ENCODE results near the gene CCDC102A. TPM values are rescaled to one million over a fixed set of nuclear protein-coding genes. Genes with fewer than 3 reads are reported as not detected.

Gene CCDC102A
- total RNA-seq, 1 experiment from 2014 or later: 4.1 TPM

- Mint-ChIP-seq H3K27me3 (ENCODE audit: insufficient read depth, unreplicated experiment) (no peaks in the 10 kb centered on the region), H3K9me3 (ENCODE audit: unreplicated experiment) (no peaks in the 10 kb centered on the region), H3K4me3 (ENCODE audit: unreplicated experiment) (no peak overlapping the region), H3K36me3 (ENCODE audit: insufficient read depth, unreplicated experiment) (peaks cover 6% of the 10 kb centered on the region), H3K27ac (ENCODE audit: low read depth, unreplicated experiment) (no peak overlapping the region), H3K4me1 (ENCODE audit: insufficient read depth, unreplicated experiment) (no peaks in the 10 kb centered on the region)
- ChIA-PET CTCF (interaction anchor here (0.7 to 1.0 kb wide), 2 partner anchors 18 to 55 kb away, joined by 3 to 5 read pairs; no protein-coding TSS in a partner anchor), POLR2A (no interaction called here)
- DNase-seq (ENCODE audit: unreplicated experiment): no peak
- intact Hi-C loops (cut with micrococcal nuclease): no loop called here
- BruUV-seq (replicated peaks): no TSS peak
- TF ChIP-seq CTCF (IDR thresholded peaks at IDR 0.05; ENCODE audit: unreplicated experiment): peak; percentile 52
These were observed 60.5 kb downstream of the CCDC102A start for GRCh38 chr16:57475711-57476339.

- peaks cover 14% of the 10 kb centered on the region for H3K36me3 Mint-ChIP-seq (ENCODE audit: insufficient read depth, unreplicated experiment)
- POLR2A ChIA-PET: no interaction called here
- no peak for DNase-seq (ENCODE audit: unreplicated experiment)
- no TSS peak for BruUV-seq (replicated peaks)
- CTCF ChIA-PET: interaction anchor here (0.6 to 1.3 kb wide), 6 partner anchors 10 to 174 kb away, joined by 3 to 8 read pairs (median 4); partner anchors contain the start of gene POLR2C
- H3K27ac Mint-ChIP-seq (ENCODE audit: low read depth, unreplicated experiment): no peak overlapping the region
- intact Hi-C loops (cut with micrococcal nuclease): no loop called here
- no peak overlapping the region for H3K4me3 Mint-ChIP-seq (ENCODE audit: unreplicated experiment)
- H3K4me1 Mint-ChIP-seq (ENCODE audit: insufficient read depth, unreplicated experiment): no peaks in the 10 kb centered on the region
- no peak for TF ChIP-seq CTCF (IDR thresholded peaks at IDR 0.05; ENCODE audit: unreplicated experiment)
- H3K9me3 Mint-ChIP-seq (ENCODE audit: unreplicated experiment): no peaks in the 10 kb centered on the region
- H3K27me3 Mint-ChIP-seq (ENCODE audit: insufficient read depth, unreplicated experiment): no peaks in the 10 kb centered on the region
These were observed 61.4 kb downstream of the CCDC102A start for GRCh38 chr16:57474671-57475661.

GRCh38 chr16:57473906-57474305, 62.5 kb downstream of the CCDC102A start:
- POLR2A ChIA-PET: no interaction called here
- TF ChIP-seq CTCF (IDR thresholded peaks at IDR 0.05; ENCODE audit: unreplicated experiment): no peak
- intact Hi-C loops (cut with micrococcal nuclease): no loop called here
- Mint-ChIP-seq H3K9me3 (ENCODE audit: unreplicated experiment) (no peaks in the 10 kb centered on the region), H3K4me1 (ENCODE audit: insufficient read depth, unreplicated experiment) (no peaks in the 10 kb centered on the region), H3K27me3 (ENCODE audit: insufficient read depth, unreplicated experiment) (no peaks in the 10 kb centered on the region), H3K4me3 (ENCODE audit: unreplicated experiment) (no peak overlapping the region), H3K36me3 (ENCODE audit: insufficient read depth, unreplicated experiment) (peaks cover 25% of the 10 kb centered on the region), H3K27ac (ENCODE audit: low read depth, unreplicated experiment) (no peak overlapping the region)
- CTCF ChIA-PET: interaction anchor here (0.6 to 2.2 kb wide), 4 partner anchors 11 to 140 kb away, joined by 4 to 13 read pairs (median 6); partner anchors contain the start of gene POLR2C
- DNase-seq (ENCODE audit: unreplicated experiment): no peak
- no TSS peak for BruUV-seq (replicated peaks)
